ENCODE data around the gene PPAT.
"Not testable (repeated sequence)": the region's sequence is repeated elsewhere in the genome, so short reads cannot be mapped to it uniquely, and the experiment has no call there.

Gene PPAT

GRCh38 chr4:56370377-56370776, 65.0 kb downstream of the PPAT start:
- H3K36me3 ChIP-seq (ENCODE audit: insufficient read depth, low read length) = no peaks in the 10 kb centered on the region
- H3K9ac ChIP-seq (ENCODE audit: low read depth, low read length, poor library complexity, severe bottlenecking) = no peak overlapping the region
- H3F3A ChIP-seq (ENCODE audit: low read depth) = no peaks in the 10 kb centered on the region
- H2AFZ ChIP-seq (ENCODE audit: low read length) = no peak overlapping the region
- no peaks in the 10 kb centered on the region for H3K4me1 ChIP-seq (ENCODE audit: insufficient read depth, low read length, poor library complexity, severe bottlenecking)
- no peaks in the 10 kb centered on the region for H4K20me1 ChIP-seq (ENCODE audit: insufficient read depth, low read length, poor library complexity, severe bottlenecking)
- H3K27me3 ChIP-seq (ENCODE audit: insufficient read depth, low read length, poor library complexity, severe bottlenecking) = no peaks in the 10 kb centered on the region
- H3K9me3 ChIP-seq (ENCODE audit: insufficient read depth, low read depth, low read length) = no peaks in the 10 kb centered on the region
- TF ChIP-seq EZH2phosphoT487 (IDR thresholded peaks at IDR 0.05; ENCODE audit: borderline replicate concordance) (no peak), CTCF (conservative IDR thresholded peaks at IDR 0.05; ENCODE audit: low read length) (no peak)
- no peaks in the 10 kb centered on the region for H3K79me2 ChIP-seq (ENCODE audit: insufficient read depth, low read length)
- H3K9me2 ChIP-seq (replicated peaks; ENCODE audit: low read depth, low read length) = no peaks in the 10 kb centered on the region
- H3K4me3 ChIP-seq (ENCODE audit: low read length, poor library complexity, severe bottlenecking) = no peak overlapping the region
- H3K4me2 ChIP-seq (ENCODE audit: low read depth, low read length, poor library complexity, severe bottlenecking) = no peak overlapping the region

GRCh38 chr4:56362981-56363380, 72.4 kb downstream of the PPAT start:
- H3K9me3 ChIP-seq (ENCODE audit: insufficient read depth, low read depth, low read length); H3F3A ChIP-seq (ENCODE audit: low read depth); H4K20me1 ChIP-seq (ENCODE audit: insufficient read depth, low read length, poor library complexity, severe bottlenecking); H3K4me3 ChIP-seq (ENCODE audit: low read length, poor library complexity, severe bottlenecking); H3K79me2 ChIP-seq (ENCODE audit: insufficient read depth, low read length); H3K9me2 ChIP-seq (replicated peaks; ENCODE audit: low read depth, low read length); H3K27me3 ChIP-seq (ENCODE audit: insufficient read depth, low read length, poor library complexity, severe bottlenecking); H3K4me2 ChIP-seq (ENCODE audit: low read depth, low read length, poor library complexity, severe bottlenecking); H3K4me1 ChIP-seq (ENCODE audit: insufficient read depth, low read length, poor library complexity, severe bottlenecking); H3K36me3 ChIP-seq (ENCODE audit: insufficient read depth, low read length); H2AFZ ChIP-seq (ENCODE audit: low read length); H3K9ac ChIP-seq (ENCODE audit: low read depth, low read length, poor library complexity, severe bottlenecking): not testable (repeated sequence)

GRCh38 chr4:56360071-56360470, 75.3 kb downstream of the PPAT start:
- TF ChIP-seq EZH2phosphoT487 (IDR thresholded peaks at IDR 0.05; ENCODE audit: borderline replicate concordance) = no peak
- TF ChIP-seq CTCF (conservative IDR thresholded peaks at IDR 0.05; ENCODE audit: low read length) = no peak

GRCh38 chr4:56356650-56357049, 78.8 kb downstream of the PPAT start:
- no peak overlapping the region for H3K4me3 ChIP-seq (ENCODE audit: low read length, poor library complexity, severe bottlenecking)
- H3K9me3 ChIP-seq (ENCODE audit: insufficient read depth, low read depth, low read length) = no peaks in the 10 kb centered on the region
- H2AFZ ChIP-seq (ENCODE audit: low read length) = no peak overlapping the region
- no peaks in the 10 kb centered on the region for H3K27me3 ChIP-seq (ENCODE audit: insufficient read depth, low read length, poor library complexity, severe bottlenecking)
- peaks cover 11% of the 10 kb centered on the region; the same call in 1 of the 2 replicates for H3K36me3 ChIP-seq (ENCODE audit: insufficient read depth, low read length)
- H3K9me2 ChIP-seq (replicated peaks; ENCODE audit: low read depth, low read length) = no peaks in the 10 kb centered on the region
- no peak for TF ChIP-seq CTCF (conservative IDR thresholded peaks at IDR 0.05; ENCODE audit: low read length)
- TF ChIP-seq EZH2phosphoT487 (IDR thresholded peaks at IDR 0.05; ENCODE audit: borderline replicate concordance) = no peak
- no peak overlapping the region for H3K4me2 ChIP-seq (ENCODE audit: low read depth, low read length, poor library complexity, severe bottlenecking)
- no peaks in the 10 kb centered on the region for H3F3A ChIP-seq (ENCODE audit: low read depth)
- no peaks in the 10 kb centered on the region for H3K79me2 ChIP-seq (ENCODE audit: insufficient read depth, low read length)
- H3K4me1 ChIP-seq (ENCODE audit: insufficient read depth, low read length, poor library complexity, severe bottlenecking) = no peaks in the 10 kb centered on the region
- no peaks in the 10 kb centered on the region for H4K20me1 ChIP-seq (ENCODE audit: insufficient read depth, low read length, poor library complexity, severe bottlenecking)
- H3K9ac ChIP-seq (ENCODE audit: low read depth, low read length, poor library complexity, severe bottlenecking) = no peak overlapping the region

More at GRCh38 chr4:56360071-56360470, 75.3 kb downstream of the PPAT start:
- Histone ChIP-seq H3F3A (ENCODE audit: low read depth) (no peaks in the 10 kb centered on the region), H3K79me2 (ENCODE audit: insufficient read depth, low read length) (no peaks in the 10 kb centered on the region), H2AFZ (ENCODE audit: low read length) (no peak overlapping the region), H3K4me1 (ENCODE audit: insufficient read depth, low read length, poor library complexity, severe bottlenecking) (no peaks in the 10 kb centered on the region), H3K9ac (ENCODE audit: low read depth, low read length, poor library complexity, severe bottlenecking) (no peak overlapping the region), H3K4me2 (ENCODE audit: low read depth, low read length, poor library complexity, severe bottlenecking) (no peak overlapping the region), H3K36me3 (ENCODE audit: insufficient read depth, low read length) (peaks cover 4% of the 10 kb centered on the region; the same call in 1 of the 2 replicates), H3K27me3 (ENCODE audit: insufficient read depth, low read length, poor library complexity, severe bottlenecking) (no peaks in the 10 kb centered on the region), H3K9me2 (replicated peaks; ENCODE audit: low read depth, low read length) (no peaks in the 10 kb centered on the region), H4K20me1 (ENCODE audit: insufficient read depth, low read length, poor library complexity, severe bottlenecking) (no peaks in the 10 kb centered on the region), H3K4me3 (ENCODE audit: low read length, poor library complexity, severe bottlenecking) (no peak overlapping the region), H3K9me3 (ENCODE audit: insufficient read depth, low read depth, low read length) (no peaks in the 10 kb centered on the region)
